NCI-H187 (cell line): ENCODE results near the gene BNIP3.
"Not testable (repeated sequence)": the region's sequence is repeated elsewhere in the genome, so short reads cannot be mapped to it uniquely, and the experiment has no call there.

Source experiments
- DNase-seq, 2 experiments: peaks; one replicate each; lab custom pipeline; 2025; lab: John Stamatoyannopoulos, UW

BNIP3 gene

DNA sequence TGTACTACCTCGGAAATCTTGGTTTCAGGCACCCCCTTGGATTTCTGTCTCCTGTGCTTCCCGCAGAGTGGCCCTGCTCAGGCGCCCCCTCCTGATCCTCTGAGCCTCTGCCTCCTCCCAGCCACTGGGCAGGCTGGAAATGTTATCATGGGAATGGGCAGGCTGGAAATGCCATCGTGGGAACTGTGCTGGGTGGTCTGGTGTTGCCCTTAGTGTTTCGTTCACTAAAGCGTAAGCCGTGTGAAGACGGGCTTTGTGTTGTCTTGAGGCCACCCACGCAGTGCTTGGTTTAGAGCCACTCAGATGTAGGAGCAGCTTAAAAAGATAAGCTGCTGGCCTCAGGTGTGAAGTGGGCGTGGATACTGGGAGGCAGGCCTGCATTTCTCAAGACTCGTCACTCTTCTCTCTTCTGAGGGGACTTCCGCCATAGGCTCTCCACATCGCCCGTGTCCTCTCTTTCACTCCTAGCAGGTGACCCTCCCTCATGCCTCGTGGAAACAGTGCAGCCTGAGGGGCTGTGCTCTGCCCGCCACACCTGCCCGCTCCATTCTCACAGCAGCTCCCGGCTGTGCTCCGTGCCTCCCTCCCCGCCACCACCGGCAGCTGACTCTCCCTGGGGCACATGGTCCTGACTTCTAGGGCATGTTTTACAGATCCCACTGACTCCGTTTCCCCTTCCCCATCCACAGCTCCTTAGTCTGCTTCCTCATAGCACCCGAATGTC, 52.4 kb downstream of the BNIP3 start:
- DNase-seq, result no peak

DNA sequence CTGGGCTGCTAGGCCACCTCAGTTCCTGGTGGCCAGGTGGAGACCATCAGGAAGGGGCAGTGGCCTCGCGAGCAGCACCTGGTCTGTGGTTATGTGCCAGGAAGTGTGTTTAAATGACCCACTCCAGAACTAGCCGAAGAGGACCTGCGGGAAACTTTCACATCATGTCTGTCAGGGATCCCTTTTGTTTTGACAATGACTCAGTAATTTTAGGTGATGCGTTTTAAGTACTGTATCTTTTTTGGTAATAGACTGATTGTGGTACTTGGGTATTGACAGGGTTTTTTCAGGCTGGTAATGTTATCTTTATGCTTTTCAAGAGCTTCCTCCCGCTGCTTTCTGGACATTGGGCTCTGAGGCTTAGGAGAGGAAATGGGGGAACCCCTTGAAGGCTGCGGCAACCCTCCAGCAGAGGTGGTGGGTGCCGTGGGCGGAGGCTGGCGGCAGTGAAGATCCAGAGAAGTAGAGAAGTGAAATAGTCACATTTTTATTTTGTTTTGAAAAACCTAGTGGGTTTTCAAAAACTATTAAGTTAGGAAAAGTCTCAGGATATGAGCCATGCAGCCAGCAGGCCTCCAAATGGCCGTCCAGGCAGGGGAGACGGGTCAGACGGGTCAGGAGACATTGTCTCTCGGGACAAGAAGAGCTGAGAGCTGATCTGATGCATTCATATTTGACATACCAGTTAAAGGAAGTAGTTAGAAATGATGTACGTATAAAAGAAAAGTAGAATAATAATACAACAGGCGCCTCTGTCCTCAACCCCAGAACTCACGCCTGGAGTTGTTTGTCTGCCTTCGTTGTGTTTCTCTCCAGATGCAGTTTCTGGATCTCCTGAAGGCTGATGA, 53.3 kb downstream of the BNIP3 start:
- DNase-seq, result no peak

DNA sequence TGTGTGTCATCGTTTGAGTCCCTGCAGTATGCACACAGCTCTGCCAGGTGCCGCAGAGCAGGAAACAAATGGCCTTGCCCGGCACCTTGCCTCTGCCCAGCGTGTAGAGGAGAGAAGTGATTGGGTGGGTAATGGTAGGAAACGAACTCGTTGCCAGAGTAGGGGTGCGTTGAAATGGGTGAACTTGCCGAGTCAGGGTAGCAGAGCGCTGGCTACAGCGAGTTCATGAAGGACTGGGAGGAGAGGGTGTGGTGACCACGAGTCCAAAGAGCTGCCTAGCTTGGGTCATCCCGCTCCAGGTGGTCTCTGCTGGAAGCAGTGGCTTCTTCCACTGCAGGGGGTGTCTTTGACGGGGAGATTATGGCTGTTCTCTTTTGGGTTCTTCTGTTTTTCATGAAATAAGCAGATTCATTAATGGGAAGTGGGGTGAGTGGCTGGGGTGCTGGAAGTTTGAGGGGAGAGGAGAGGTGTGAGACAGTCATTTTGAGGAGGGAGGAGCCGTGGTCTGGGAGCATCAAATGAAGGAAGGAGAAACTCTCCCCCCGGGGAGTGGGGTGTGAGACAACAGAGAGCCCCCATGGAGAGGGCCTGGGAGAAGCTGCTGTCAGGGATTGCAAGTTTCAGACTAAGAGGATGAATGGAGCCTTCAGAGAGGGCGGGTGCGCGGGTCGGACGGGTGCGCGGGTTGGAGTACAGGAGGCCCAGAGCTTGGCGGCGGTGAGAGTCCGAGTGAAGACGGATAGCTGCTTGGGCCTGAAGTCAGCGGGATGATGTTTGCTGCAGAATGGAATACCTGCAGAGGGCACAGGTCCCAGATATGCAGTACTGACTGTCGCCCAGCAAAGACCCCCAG, 54.8 kb downstream of the BNIP3 start:
- no peak for DNase-seq

DNA sequence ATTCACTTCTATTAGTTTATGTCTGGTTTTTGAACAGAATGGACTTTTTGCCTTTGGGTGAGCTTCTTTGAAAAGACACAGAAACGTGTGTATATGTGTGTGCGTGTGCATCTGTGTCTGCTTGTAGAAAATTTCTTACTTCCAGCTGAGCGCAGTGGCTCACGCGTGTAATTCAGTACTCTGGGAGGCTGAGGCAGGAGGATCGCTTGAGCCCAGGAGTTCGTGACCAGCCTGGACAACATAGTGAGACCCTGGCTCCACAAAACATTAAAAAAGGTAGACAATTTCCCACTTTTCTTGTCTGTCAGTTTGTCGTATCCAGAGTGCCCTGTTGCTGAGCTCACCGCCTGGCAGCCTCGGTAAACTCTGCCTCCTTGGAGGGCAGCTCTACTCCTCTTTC, 55.5 kb downstream of the BNIP3 start:
- DNase-seq, result no peak

DNA sequence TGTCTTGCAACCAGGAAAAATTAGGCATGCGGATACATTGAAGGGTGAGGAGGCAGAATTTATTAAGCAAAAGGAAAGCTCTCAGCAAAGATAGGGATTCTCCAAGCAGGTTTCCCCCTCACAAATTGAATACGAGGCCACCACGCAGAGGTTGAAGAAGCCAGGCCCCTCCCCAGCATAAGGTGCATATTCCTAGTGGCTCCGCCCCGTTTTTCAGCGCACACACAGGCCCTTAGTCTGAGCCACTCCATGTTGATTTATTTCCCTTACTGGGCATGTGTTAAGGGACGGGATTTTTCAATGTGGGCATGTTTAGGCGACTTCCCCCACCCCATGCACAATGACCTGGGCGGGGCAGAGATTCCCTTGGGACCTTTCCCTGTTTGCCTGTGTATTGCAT, 56.0 kb downstream of the BNIP3 start:
- no peak for DNase-seq

DNA sequence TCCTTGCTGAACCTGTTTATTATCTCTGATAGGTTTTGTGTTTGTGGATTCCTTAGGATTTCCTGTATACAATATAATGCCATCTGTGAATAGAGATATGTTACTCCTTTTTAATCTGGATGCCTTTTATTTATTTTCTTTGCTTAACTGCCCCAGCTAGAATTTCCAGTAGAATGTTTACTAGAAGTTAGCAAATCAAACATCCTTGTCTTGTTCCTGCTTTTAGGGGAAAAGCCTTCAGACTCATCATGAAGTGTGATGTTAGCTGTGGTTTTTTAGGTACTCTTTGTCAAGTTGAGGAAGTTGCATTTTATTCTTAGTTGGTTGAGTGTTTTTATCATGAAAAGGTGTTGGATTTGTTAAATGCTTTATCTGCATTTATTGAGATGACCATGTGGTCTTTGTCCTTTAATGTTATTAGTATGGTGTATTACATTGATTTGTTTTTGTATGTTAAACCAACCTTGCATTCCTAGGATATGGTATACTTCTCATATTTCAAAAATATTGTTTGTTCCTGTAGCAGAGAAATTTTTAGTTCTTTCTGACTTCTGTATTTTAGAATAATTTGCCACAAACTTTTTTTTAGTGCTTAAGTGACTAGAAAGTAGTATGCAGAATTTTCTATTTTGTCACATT, 56.6 kb downstream of the BNIP3 start:
- DNase-seq, result no peak

DNA sequence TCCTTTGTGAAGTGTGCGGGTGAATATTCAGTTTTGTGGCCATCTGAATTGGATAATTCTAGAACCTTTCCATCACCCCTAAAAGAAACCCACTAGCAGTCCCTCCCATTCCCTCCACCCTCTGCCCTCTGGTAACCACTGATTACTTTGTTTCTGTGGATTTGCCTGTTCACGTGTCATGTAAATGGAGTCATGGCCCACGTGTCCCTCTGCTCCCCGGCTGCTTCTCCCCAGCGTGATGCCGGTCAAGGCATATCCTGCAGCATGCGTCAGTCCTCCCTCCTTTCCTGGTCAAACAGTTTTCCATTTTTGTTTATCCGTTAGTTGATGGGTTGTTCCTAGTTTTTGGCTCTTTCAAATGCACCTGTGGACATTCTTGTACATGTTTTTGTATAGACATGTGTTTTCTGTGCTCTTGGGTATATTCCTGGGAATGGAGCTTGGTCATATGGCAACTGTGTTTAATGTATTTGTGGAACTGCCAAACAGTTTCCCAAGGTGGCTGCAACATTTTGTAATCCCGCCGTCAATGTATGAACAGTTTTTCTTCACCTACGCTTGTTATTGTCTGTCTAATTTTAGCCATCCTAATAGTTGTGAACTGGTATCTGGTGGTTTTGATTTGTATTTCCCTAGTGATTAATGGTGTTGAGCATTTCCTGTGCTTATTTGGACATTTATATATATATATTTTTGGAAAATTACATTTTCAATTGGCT, 58.5 kb downstream of the BNIP3 start:
- DNase-seq, result no peak

DNA sequence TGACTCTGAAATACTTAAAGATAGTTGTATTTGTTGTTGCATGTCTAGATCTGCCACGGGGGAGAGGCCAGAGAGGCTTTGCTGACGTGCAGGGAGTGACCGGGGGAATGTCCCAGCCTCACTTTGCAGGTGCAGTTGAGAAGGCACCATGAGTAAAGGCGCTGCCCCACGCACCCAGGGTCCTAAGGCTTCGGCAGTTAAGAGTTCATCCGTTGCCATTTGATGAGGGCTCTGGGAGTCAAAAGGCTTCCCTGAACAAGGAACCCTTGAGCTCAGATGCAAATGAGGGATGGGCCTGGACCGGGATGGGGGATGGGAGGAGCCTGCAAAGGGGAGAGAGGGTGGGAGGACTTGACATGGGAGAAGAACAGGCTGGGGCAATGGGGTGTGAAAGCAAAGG, 60.5 kb downstream of the BNIP3 start:
- no peak for DNase-seq

DNA sequence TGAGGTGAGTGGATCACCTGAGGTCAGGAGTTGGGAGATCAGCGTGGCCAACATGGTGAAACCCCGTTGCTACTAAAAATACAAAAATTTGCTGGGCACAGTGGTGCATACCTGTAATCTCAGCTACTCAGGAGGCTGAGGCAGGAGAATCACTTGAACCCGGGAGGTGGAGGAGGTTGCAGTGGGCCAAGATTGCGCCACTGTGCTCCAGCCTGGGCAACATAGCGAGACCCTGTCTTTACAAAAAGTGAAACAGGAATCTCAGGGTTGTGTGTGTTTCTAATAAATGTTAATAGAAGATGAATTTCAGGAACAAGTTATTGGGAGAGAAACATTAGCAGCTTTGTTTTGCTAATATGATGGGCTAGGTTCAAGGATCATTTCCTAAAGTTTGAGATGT, 61.0 kb downstream of the BNIP3 start:
- no peak for DNase-seq

DNA sequence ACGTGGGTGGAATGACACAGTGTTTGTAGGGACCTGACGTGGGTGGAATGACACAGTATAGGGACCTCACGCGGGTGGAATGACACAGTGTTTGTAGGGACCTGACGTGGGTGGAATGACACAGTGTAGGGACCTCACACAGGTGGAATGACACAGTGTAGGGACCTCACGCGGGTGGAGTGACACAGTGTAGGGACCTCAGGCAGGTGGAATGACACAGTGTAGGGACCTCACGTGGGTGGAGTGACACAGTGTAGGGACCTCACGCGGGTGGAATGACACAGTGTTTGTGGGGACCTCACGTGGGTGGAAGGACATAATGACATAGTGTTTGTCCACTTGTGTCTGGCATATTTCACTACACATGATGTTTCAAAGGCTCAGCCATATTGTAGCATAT, 61.6 kb downstream of the BNIP3 start:
- DNase-seq, result no peak

DNA sequence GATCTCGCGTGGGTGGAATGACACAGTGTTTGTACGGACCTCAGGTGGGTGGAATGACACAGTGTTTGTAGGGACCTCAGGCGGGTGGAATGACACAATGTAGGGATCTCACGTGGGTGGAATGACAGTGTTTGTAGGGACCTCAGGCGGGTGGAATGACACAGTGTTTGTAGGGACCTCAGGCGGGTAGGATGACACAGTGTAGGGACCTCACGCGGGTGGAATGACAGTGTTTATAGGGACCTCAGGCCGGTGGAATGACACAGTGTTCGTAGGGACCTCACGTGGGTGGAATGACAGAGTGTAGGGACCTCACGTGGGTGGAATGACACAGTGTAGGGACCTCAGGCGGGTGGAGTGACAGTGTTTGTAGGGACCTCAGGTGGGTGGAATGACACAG, 62.3 kb downstream of the BNIP3 start:
- not testable (repeated sequence) for DNase-seq
